GM18517 (cell line): ENCODE results near the gene CPED1.

Experiments
- ATAC-seq: cut with Tn5 transposase; IDR thresholded peaks from one replicate; pipeline ENCODE4 v1.9.1; 2021; ENCODE audit warnings: mild to moderate bottlenecking, moderate library complexity; ENCODE audit not compliant: unreplicated experiment

Gene CPED1

GRCh38 chr7:121303422-121304101 lies 315.1 kb downstream of the CPED1 start:
- ATAC-seq = no peak

GRCh38 chr7:121304102-121304658 lies 315.7 kb downstream of the CPED1 start:
- ATAC-seq = no peak

GRCh38 chr7:121305109-121305508 lies 316.6 kb downstream of the CPED1 start:
- ATAC-seq = no peak

GRCh38 chr7:121306565-121306964 lies 318.1 kb downstream of the CPED1 start:
- ATAC-seq = no peak

DNA sequence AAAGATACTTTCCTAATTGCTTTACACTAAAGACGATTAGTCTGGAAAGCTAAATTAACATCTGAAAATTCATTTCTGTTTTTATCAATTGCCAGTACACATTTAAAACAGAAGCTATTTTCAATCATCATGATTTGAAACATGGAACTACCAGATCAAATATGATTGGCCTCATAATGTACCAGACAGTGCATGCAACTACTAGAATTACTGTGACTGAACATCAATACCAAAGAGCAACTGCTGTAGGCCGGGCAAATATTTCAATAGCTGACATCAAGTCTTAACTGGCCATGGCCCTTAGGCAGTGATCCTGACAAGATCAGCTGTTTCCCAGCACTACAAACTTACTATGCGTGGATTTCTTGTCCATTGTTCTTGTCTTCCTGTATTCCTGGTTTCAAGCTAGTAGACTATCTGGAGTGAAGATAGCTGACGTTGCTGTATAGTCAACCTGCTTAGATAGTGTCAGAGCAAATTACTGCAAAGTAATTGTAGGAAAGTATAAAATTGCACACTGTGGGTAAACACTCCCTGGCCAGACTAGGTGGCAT lies 318.6 kb downstream of the CPED1 start:
- no peak for ATAC-seq

DNA sequence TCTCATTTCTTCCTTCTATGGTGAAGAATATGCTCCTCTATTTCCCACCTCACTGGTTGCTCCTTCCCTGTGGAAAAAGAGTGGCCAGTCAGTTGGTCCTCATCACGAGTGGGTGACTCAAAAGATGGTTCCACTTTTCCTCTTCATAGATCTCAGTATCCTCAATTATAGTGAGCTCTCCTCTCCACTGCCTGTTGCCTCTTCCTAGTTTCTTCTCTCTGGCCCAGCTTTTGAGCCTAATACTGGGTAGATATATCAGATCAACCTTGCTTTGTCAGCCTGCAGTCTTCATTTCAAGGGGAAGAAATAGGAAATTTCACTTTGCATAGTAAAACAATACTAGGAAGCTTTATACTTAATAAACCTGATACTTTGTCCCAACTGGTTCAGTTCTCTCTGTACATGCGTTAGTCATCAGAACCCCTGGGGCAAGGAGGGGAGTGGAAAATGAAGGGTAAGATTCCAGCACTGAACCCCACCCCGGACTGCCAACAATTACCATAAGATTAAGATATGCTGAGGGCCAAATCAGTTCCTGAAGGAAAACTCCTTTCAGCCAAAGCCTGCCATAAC lies 324.8 kb downstream of the CPED1 start:
- ATAC-seq = no peak

DNA sequence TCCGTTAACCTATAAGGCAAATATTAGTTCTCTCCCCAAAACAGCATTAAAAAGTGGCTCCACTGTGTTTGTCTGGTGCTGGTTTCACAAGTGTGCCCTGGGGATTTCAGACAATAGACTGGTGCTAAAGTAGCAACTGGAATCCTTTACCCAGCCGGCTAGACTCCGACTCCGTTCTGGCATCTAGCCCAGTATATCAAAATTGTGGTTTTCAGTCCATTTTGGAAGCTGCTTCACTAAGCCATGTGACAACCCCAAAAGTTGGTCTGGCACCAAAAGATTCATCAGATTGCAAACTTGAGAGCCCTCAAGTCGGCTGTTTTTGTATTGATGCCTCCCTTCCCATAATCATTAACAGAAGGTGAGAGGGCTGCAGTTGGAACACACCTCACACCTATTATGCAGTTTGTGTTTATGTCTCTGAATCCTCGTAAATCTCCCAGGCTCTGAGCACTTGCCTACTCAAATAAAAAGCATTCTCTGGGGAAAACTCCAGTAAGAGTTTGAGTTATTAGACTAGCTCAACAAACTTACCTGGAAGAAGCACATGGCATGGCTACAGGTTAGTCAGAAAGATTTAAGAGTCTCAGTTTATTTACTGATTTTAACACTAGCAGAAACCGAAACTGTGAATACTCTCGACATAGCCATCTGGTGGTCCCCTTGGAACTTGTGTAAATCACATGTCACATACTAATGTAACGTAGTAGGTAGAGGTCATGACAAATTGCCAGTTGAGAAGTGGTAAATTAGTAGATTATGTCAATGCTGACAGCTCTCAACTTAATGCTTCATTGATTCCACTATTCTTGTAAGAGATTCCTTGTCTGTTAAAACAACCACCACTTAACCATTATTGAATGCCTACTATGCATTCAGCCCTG lies 325.5 kb downstream of the CPED1 start:
- peak; percentile 97 for ATAC-seq

DNA sequence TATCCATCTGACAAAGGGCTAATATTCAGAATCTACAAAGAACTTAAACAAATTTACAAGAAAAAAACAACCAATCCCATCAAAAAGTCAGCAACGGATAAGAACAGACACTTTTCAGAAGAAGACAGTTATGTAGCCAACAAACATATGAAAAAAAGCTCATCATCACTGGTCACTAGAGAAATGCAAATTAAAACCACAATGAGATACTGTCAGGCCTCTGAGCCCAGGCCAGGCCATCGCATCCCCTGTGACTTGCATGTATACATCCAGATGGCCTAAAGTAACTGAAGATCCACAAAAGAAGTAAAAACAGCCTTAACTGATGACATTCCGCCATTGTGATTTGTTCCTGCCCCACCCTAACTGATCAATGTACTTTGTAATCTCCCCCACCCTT lies 326.7 kb downstream of the CPED1 start:
- ATAC-seq = peak; percentile 39

DNA sequence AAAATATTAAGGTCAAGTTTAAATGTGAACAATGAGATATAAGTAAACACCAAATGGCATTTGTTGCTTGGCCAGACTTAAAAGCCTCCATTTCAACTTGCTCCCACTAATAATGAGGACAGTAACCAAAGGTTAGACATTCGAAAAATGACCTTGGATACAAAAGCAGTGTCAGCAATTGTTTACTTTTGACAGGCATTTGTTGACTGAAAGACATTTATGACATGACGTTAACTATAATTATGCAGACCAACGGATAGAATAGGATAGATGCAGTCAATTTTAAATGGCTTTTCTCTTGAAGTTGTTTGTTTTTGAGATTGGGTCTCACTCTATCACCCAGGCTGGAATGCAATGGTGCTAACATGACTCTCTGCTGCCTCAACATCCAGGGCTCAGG lies 333.9 kb downstream of the CPED1 start:
- ATAC-seq = no peak

DNA sequence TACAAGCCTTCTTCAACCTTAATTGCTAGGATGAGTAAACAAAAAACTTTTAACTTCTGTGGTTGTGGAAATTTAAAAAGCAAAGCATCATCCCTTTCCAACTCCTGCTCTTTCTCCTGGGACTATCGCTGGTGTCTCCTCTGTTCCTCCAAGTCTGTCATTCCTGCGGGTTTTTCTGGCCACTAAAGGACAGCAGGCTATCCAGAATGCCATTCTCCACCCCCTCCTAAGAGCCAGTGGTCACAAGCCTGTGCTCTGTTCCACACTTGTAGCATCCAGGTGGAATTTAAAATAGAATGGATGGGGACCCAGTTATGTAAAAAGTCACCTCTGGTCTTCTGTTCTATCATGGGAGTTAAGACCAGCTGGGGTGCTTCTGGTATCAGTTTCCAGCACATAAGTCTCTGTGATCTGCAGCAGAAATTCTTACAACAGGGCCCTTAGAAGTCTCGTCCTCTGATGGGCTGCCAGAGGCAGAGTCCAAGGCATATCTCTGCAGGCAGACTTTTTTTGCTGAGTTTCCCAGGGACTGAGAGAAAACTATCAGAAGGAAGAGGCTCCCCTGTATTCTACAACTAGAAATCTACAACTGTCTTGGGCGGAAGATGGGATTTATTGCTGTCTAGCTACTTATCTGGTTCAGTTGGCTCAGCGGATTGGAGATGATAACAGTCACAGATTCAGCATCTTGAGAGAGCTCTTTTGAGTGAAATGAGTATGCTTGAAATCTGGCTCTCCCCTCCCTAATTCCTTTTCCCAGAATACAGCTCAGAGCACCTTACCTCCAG lies 335.2 kb downstream of the CPED1 start:
- no peak for ATAC-seq

DNA sequence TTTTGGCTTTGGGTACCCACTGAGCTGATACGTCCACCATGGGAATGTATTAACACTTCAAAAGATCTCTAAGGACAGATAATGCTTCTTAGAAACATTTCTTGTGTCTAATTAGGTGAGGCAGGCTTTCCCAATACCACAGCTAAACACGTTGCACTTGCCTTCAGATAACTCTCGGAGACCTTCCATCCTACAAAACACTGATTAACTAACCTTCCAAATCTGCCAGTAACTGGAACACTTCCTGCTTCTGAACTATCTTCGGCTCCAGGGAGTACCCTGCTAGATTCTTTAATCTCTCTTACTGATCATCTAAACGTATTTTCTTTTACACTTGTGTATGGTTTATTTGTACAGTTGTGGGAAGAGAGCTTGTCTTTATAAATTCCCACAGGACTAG lies 339.2 kb downstream of the CPED1 start:
- no peak for ATAC-seq

DNA sequence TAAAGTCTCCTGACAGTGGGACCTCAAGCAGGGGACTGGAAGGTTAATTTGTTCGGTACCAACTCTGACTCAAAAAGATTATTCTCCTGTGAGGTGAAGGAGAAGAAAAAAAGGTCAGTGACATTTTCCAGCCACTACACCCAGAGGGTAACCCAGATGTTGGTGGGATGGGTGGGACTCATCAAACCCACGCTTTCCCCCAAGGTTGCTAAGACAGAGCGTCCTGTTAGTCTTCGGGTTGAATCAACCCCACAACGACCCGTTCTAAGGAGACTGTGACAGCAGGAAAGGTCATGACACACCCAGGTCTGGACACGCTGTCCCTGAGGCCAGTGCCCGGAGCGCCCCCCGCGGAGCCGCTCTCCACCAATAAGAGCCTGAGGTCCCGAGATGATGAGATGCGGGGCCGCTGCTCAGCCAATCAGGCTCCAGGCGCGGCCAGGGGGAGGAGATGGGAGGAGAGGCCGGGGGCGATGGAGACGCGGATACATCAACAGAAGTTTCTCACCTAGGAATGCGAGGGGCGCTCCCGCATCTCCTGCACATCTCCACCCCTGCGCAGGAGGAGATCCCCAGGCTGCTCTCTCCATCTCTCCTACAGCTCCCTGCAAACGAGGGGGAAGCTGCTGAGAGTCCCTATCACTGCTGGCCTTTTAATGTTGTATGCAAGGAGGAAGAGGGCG lies 340.1 kb downstream of the CPED1 start, which contains the start of gene WNT16:
Gene WNT16, plus strand, starts transcription at position 493 of the 683 bp plus-strand sequence. CDS start 293 bp downstream, outside the sequence.
- ATAC-seq = no peak

DNA sequence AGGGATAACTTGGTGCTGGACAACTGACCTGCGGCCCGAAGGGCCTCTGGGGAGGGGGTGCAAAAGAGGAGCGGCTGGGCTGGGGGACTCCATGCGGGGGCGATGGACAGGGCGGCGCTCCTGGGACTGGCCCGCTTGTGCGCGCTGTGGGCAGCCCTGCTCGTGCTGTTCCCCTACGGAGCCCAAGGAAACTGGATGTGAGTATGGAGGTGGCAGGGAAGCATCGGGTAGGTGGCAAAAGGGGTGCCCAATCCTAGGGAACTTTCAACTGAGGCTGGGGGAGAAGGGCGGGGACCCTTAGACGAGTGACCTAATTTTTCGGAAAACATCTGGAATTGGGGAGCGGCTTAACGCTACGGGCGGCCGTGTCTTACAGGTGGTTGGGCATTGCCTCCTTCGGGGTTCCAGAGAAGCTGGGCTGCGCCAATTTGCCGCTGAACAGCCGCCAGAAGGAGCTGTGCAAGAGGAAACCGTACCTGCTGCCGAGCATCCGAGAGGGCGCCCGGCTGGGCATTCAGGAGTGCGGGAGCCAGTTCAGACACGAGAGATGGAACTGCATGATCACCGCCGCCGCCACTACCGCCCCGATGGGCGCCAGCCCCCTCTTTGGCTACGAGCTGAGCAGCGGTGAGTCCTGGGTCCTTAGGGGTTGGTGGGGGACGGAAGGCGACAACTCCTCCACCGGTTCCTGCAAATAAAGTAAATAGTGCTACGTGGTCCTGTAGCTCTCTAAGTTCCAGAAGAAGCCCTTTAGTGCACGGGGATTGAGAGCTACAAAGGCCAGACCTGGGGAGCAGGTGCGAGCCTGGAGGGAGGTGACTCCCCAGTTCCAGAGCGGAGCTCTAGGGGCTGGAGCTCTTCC lies 340.9 kb downstream of the CPED1 start:
- peak; percentile 58 for ATAC-seq

- peak; percentile 32 for ATAC-seq
These were observed 341.7 kb downstream of the CPED1 start for GRCh38 chr7:121330053-121330833.

DNA sequence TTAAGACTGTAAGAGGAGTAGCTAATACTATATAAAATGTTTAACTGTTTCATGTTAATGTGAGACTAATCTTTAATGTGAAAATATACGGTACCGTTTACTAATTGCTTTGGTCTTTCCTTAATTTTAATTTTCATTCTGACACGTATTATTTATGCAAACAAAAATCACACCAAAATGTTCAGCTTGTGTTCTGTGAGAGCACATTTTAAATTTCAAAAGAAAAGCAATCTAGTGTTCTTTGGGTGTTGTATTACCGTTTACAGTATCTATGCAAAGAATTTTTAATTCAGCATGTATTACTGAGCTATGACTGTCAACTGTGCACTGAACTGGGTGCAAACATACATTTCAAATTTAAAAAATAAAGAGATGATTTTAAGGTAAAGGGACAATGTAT lies 342.5 kb downstream of the CPED1 start:
- ATAC-seq = no peak

GRCh38 chr7:121331574-121331973 lies 343.1 kb downstream of the CPED1 start:
- ATAC-seq = no peak

- no peak for ATAC-seq
These were observed 345.9 kb downstream of the CPED1 start for GRCh38 chr7:121334376-121334775.
